Hepatocyte (in vitro differentiated cells): Measurements from ENCODE around the gene SCTR.

Experiments
- EZH2 ChIP-seq: fragments of 200-600 bp; sonication (generic); IDR thresholded peaks from 2 replicates; pipeline ENCODE4 v1.6.1; 2016; ENCODE audit warnings: antibody characterized with exemption, mild to moderate bottlenecking, borderline replicate concordance
- EZH2phosphoT487 ChIP-seq: fragments of 200-600 bp; sonication (generic); IDR thresholded peaks from one replicate; pipeline ENCODE4 v1.6.1; 2018; ENCODE audit warnings: antibody characterized with exemption, mild to moderate bottlenecking, low read depth, moderate library complexity; ENCODE audit not compliant: unreplicated experiment, severe bottlenecking
- TF ChIP-seq, protein P1 (sequence below): fragments of 200-600 bp; sonication (generic); IDR thresholded peaks from 2 replicates; pipeline ENCODE4 v1.5.1; 2016; ENCODE audit warnings: antibody characterized with exemption, mild to moderate bottlenecking; ENCODE audit not compliant: poor library complexity

DNA sequence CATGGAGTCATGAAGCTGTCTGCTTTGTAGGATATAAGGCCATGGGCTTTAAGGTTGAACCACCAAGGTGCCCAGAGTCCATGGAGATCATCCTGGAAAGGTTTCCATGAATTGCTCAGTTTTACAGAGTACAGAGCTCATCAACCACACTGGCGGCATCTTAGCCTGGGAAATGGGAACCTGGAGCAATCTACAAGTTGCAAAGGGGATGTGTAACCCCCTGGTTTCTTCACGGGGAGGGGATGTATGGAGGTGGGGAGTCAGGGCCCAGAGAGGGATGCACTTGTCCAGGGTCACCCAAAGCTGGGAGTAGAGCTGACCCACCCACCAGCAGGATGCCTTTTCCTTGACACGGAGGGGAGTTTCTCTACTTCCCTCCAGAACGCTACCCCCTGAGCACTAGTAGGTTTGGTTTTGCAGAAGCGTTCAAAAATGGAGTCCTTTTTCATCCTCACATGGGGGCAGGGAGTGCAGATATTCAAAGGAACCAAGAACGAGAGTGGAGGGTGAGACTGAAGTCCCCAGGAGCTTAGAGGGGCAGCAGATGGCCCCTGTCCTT, 85.5 kb downstream of the SCTR start:
- TF ChIP-seq, protein P1, sequence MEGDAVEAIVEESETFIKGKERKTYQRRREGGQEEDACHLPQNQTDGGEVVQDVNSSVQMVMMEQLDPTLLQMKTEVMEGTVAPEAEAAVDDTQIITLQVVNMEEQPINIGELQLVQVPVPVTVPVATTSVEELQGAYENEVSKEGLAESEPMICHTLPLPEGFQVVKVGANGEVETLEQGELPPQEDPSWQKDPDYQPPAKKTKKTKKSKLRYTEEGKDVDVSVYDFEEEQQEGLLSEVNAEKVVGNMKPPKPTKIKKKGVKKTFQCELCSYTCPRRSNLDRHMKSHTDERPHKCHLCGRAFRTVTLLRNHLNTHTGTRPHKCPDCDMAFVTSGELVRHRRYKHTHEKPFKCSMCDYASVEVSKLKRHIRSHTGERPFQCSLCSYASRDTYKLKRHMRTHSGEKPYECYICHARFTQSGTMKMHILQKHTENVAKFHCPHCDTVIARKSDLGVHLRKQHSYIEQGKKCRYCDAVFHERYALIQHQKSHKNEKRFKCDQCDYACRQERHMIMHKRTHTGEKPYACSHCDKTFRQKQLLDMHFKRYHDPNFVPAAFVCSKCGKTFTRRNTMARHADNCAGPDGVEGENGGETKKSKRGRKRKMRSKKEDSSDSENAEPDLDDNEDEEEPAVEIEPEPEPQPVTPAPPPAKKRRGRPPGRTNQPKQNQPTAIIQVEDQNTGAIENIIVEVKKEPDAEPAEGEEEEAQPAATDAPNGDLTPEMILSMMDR, result no peak
- TF ChIP-seq EZH2 (no peak), EZH2phosphoT487 (no peak)
